Activated T-cell treated with anti-CD3 and anti-CD28 coated beads for 4 hours (primary cell): Measurements from ENCODE around the gene MYO1D.
"Not testable (repeated sequence)": the region's sequence is repeated elsewhere in the genome, so short reads cannot be mapped to it uniquely, and the experiment has no call there.

ENCODE experiments used
- DNase-seq: peaks from one replicate; pipeline ENCODE4 v3.0.0-alpha.2; 2020

Gene MYO1D

DNA sequence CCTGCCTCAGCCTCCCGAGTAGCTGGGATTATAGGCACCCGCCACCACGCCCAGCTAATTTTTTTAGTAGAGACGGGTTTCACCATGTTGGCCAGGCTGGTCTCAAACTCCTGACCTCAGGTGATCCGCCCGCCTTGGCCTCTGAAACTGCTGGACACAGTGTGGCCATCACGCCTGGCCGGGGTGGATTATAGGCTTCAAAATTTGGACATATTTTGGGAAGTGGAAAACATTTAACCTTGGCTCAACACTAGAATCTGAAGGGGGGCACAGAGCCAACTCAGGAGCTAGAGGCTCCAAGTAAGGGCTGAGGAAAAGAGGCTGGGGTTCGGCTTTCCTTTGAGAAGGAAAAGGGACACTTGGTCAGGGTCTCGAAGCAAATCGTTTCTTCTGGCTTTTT is 392.3 kb downstream of the MYO1D start:
- no peak for DNase-seq

DNA sequence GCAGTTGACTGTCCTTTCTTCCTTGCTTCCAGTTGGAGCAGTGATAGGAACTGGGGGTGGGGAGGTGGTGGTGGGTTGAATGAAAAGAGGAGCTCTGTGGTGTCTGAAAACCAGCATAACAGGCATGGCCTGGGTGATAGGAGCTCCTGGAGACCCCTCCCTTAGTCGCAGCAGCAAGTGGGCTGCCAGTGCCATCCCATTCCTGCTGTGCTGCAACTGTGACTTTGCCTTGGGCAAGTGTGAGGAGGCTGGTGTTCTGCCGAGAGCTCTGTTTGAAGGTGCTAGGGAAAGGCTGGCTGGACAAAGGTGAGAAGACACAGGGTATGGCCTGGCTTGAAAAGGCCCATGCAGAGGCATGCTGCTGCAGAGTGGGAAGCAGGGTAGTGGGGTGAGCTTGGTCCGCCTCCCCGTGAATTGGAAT is 392.9 kb downstream of the MYO1D start:
- DNase-seq = no peak

DNA sequence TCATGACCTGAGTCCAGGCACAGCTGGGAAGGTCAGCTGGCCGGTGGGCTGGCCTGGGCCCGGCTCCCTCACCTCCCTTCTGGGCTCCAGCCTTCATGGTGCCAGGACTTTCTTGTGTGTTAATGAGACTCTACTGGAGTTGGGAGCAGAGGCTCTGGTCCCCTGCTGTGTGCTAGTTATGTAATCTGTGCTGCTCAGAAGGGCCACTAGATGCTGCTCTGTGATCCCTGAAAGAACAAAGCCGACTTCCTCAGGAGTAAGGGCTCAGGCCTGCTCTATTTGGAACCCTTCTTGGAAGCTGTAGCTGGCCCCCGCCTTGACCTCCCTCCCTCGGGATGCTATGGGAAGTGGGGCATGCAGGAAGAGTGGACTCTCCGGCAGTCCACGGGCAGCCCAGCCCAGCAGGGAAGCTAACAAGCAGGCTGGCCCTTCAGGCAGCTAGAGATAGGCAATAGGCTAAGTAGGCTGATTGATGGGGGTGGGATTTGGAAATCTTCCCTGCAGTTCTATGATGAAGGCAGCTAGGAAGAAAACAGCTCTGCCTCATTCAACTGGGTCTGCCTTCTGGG is 393.4 kb downstream of the MYO1D start:
- DNase-seq = no peak

DNA sequence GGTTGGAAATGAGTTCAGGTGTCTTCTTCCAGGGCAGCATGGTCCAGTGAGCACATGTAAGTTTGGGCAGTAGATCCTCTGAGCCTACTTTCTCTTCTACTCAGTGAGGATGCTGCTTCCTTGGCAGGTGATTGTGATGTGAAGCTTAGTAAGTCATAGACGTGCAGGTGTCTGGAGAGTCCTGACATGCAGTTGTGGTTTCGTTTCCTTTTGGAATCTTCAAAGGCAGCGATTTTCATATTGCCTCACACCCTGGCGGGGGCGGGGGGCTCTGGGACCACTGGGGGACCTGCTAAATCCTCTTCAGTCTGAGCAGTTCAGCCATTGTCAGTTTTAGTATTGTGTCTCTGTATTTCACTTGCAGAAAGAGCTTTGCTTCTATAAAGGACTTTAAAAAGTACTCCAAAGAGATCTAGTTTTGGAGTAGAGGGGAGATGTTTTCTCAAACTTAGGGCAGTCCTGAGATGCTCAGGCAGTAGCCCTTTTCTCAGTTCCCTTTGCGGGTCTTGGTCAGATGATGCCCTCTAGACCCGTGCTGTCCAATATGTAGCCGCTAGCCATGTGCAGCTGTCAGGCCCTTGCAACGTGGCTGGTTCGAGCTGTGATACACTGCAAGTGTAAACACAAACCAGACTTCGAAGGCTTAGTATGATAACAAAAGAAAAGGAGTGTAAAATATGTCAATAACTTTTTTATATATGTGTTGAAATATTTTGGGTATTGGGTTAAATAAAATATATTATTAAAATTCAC is 394.2 kb downstream of the MYO1D start:
- DNase-seq = no peak

DNA sequence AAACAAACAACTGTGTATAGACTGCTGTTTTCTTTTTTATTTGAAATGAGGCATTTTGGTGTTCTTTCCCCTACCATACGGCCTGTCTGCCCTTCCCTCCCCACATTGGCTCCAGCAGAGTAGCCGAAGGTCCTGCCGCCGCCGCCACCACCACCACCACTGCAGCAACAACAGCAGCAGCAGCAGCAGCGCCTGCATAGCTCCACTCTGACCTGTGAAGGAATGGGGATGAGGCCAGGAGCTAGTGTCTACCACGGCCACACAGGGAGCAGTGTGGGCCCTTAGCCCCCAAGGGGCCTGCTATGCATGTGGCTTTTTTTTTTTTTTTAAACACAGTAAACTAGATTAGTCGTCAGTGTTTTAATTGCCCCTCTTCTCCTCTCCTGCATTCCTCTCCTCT is 395.7 kb downstream of the MYO1D start:
- DNase-seq = no peak

DNA sequence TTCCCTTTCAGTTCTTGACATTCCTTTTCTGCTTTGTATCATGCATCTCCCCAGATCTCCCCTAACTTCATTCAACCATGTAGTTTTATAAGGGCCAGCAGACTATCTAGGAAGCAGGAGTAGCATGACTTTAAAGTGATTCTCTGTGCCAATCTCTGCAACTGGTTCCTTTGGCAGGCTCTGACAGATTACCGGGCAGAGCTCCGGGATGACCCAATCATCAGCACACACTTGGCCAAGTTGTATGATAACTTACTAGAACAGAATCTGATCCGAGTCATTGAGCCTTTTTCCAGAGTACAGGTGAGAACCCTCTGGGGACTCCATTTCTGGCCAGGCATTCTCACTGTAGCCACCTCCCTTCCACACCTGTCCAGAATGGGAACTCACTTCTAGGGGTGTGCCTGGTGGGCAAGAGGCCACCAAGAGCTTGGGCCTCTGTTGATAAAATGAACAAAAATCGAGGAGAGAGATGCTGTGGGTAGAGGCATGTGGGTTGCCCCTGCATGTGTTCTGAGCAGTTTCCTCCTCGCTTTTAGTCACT is 397.8 kb downstream of the MYO1D start:
- DNase-seq = no peak

DNA sequence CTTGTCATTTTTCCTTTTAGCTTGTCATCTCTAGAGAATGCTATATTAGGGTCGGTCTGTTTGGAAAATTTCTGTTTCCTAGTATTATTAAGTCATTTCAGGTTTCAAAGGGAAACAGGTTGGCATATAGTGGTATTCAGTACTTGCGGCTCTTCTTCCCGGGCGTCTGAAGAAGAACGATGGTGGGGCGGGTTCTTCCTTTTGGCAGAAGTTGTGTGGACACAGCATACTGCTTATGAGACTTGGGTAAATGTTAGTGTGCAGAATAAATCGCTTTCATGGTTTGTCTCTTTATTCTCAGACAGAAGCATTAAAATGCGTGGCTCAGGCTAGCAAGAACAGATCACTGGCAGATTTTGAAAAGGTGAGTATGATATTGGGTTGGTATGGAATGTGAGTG is 399.7 kb downstream of the MYO1D start:
- DNase-seq = no peak

DNA sequence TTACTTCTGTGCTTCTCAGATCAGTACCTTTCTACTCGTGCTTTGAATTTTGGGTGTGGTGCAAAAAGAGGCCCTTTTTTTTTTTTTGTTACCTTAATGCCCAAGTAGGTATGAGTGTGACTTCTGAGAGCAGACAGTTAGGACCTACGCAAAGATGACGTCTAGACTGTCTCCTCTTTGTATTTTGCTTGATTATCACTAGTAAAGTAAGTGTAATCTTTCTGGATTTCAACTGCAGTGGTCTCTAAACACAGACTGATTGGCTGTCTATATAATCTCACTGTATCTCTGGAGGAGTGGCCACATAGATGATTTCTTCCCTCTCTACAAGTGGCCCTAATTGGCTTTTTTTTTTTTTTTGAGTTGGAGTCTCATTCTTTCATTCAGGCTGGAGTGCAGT is 401.7 kb downstream of the MYO1D start:
- DNase-seq = no peak

DNA sequence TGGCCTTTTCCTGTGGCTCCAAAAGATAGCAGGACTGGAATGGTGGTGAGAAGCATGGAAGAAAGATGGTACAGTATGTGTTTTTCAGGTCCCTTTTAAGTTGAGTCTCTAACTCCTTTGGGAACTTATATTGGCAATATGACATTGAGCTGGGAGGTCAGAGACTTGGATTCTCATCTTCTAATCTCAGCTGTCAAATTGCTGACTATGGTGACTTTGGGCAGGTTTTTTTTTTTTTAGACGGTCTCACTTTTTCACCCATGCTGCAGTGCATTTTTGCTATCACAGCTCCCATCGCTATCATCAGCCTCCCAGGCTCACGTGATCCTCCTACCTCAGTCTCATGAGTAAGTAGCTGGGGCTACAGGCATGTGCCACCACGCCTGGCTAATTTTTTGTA is 405.3 kb downstream of the MYO1D start:
- DNase-seq = no peak

DNA sequence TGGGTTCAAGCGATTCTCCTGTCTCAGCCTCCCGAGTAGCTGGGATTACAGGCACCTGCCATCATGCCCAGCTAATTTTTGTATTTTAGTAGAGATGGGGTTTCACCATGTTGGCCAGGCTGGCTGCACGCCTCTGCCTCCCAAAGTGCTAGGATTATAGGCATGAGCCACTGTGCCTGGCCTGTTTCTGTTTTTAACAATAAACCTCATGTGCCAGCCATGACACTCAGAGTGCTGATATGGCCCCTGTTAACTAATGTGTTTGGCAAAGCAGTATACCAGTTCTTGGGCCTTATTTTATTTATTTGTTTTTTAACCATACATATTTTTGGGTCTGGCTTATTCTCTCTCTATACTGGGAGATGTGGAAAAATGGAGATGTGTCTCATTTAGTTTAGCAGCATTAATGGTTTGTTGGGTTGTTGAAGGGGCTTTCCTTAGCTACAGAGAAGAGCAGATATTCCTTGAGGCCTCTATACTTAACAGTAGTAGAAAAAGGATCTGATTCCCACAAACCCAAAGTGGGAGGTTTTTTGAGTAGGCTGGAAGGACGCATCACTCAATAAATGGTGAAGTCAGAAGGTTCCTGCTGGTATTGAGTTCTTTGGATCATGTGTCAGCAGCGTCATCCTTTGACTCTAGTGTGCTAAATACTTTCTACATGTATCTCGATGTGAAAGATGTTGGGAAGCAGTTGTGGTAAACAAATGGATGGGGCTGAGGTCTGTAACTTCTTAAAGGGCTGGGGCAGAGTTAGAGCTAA is 406.3 kb downstream of the MYO1D start:
- no peak for DNase-seq

DNA sequence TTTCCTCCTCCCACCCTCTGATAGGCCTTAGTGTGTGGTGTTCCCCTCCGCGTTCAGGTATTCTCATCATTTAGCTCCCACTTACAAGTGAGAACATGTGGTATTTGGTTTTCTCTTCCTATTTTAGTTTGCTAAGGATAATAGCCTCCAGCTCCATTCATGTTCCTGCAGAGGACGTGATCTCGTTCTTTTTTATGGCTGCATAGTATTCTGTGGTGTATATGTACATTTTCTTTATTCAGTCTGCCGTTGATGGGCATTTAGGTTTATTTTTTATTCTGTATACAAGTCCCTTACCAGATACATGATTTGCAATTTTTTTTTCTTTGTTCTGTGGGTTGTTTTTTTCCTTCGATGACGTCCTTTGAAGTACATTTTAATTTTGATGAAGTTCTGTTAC is 409.0 kb downstream of the MYO1D start:
- no peak for DNase-seq

DNA sequence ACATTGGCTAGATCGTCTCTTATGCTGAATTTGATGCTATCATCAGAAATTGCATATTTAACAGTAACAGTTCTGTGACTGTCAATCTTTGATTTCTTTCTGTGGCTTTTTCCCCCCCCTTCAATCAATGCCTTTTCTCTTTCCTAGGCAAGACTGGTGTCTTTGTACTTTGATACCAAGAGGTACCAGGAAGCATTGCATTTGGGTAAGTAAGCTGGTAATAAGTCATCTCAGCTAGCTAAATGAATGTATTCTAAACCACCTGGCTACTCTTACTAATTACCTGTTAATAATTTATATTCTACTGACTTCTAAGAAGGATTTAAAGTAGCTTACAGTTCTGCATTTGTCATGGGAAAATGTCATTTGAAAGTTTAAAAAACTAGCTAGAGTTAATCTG is 412.6 kb downstream of the MYO1D start:
- no peak for DNase-seq

DNA sequence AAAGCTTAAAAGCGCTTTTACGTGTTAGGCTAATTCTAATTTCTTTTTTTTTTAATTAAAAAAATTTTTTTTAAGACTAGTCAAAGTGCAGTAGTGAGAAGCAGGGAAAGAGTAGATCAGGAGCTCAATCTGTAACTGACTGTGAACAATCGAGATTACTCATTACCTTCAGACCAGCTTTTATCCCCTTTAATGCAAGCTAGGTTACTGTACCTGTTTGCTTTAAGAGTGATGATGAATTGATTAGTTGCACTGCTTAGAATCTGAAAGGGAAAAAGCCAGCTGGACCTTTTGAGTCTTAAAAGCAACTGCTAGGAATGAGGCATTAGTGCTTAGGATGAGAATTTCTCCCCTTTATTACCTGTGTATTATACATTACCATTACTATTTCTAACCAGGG is 413.6 kb downstream of the MYO1D start:
- DNase-seq = no peak

DNA sequence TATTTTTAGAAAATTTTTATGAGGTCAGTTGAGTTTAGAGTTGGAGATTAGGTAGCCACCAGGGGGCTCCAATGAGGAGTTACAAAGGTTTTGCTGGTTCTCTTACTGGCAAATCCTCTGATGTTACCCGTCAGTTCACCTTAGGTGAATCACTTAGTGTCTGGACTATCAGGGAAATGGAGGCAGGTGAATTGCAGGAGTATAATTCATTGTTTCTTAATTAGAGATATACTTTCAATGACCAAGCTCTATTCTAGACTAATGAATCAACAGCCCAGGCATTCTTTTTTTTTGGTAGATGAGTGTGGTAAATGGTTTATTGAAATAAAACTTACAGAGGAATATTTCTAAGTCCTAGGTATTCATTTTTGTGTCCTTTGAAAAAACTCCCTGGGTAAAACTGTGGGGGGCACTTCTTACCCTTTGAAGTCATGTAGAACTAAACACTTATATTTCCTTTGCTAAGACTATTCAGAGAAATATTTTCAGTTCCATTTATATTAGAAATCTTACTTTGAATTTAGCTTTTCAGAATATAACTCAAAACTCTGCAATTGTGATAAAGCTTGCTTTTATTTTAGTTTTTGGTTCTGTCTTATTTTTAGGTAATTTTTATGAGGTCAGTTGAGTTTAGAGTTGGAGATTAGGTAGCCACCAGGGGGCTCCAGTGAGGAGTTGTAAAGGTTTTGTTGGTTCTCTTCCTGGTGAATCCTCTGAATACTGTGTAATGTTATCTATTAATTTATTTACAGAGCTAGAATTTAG is 414.9 kb downstream of the MYO1D start:
- DNase-seq = peak; percentile 60

DNA sequence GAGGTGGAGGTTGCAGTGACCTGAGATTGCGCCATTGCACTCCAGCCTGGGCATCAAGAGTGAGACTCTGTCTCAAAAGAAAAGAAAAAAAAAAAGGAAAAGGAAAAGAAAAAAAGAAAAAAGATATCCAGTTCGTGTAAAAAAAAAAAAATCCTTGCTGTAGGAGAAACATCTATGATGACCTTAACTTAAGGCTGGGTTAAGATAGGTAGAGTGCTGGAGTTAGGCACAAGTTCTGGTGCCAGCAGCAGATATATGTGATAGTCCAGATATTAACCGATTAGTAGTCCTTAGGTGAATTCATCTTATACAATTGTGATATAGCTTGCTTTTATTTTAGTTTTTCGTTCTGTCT is 415.4 kb downstream of the MYO1D start:
- no peak for DNase-seq

DNA sequence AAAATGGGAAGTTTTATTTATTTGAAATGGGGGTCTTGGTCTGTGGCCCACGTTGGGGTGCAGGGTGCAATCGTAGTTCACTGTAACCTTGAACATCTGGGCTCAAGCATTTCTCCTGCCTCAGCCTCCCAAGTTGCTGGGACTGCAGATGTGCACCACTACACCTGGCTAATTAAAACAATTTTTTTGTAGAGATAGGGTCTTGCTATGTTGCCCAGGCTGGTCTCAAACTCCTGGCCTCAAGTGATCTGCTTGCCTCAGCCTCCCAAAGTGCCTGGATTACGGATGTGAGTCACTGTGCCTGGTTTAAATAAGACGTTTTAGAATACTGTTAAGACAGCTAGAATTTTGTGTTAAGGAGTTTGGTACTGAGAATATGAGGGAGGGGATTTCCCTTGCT is 416.9 kb downstream of the MYO1D start:
- DNase-seq = no peak

DNA sequence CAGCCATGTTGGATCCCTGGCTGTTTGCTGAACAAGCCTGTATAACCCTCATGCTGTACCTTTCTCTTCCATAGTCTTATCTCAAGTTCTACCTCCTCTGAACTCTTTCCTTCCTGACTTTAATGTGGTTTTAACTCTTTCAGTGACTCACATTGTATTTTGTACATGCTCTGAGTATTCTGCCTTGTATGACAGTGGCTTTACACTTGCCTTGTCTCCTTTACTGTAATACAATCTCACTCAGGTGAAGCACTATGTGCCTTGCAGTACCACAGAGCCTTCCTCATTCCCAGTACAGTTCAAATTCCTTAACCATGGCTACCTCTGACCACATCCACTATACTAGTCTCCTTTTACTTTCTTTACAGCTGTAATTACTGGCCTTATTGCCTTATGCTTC is 418.6 kb downstream of the MYO1D start:
- DNase-seq = no peak

DNA sequence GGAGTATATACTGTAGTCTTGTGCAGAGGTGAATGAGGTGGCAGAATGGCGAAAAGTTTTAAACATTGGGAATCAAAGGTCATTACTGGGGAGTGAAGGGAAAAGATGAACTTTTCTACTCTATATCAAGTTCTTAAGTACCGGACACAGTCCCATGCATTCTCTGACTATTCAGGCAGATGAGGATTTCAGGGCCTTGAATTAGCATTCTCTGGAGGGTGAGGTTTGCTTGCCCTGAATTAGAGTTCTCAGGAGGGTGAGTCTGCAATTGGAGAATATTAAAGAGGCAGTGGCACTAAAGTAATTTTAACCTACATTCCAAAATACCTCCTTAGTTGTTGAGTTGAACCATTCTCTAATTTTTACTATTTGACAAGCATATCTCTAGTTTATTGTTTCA is 423.6 kb downstream of the MYO1D start:
- no peak for DNase-seq

DNA sequence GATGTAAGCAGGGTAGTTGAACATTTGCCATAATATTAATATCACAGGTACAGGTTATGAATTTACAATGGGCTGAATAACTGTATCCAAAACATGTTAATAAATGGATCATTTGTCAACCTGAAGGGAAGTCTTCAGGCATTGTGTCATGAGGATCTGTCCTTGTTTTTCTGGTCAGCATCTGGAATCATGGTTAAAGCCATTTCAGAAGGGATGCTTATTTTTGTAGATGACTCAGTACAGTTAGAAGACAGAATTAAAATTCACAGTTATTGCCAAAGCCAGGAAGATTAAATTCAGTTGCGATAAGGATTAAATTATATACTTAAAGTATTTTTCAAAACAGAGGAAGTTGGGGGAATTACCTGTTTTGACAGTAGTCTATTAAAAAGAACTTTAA is 424.6 kb downstream of the MYO1D start:
- DNase-seq = no peak

DNA sequence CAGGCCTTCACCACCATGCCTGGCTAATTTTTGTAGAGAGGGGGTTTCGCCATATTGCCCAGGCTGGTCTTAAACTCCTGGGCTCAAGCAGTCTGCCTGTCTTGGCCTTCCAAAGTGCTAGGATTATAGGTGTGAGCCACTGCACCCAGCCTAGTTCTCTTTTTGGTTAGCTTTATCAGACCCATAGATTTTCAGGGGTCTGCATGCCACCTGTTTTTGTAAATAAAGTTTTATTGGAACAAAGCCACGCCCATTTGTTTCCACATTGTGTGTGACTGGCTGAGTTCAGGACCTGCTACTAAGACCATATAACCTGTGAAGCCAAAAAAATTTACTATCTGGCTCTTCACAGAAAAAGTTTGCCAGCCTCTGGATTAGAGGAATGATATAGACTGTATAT is 425.0 kb downstream of the MYO1D start:
- DNase-seq = no peak

DNA sequence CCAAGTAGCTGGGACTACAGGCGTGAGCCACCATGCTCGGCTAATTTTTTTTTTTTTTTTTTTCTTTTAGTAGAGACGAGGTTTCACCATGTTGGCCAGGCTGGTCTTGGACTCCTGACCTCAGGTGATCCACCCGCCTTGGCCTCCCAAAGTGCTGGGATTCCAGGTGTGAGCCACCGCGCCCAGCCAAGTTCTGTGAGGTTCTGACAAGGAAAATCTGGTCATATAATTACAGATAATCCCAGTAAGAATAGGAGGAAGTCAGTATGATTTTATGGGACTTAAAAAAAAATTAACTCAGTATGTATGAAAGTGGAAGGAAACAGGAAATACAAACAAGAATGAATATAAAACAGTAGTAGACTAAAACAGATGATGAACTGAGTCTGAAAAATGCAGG is 426.5 kb downstream of the MYO1D start:
- DNase-seq = not testable (repeated sequence)

DNA sequence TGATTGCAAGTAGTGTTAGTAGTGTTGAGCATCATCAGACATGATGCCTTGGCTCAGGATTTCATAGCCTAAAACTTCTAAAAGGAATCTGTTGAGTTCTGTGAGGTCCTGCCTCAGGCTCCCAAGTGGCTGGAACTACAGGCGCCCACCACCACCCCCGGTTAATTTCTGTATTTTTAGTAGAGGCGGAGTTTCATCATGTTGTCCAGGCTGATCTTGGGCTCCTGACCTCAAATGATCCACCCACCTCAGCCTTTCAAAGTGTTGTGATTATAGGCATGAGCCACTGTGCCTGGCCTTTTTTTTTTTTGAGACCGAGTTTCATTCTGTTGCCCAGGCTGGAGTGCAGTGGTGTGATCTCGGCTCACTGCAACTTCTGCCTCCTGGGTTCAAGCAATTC is 427.0 kb downstream of the MYO1D start:
- DNase-seq = no peak

DNA sequence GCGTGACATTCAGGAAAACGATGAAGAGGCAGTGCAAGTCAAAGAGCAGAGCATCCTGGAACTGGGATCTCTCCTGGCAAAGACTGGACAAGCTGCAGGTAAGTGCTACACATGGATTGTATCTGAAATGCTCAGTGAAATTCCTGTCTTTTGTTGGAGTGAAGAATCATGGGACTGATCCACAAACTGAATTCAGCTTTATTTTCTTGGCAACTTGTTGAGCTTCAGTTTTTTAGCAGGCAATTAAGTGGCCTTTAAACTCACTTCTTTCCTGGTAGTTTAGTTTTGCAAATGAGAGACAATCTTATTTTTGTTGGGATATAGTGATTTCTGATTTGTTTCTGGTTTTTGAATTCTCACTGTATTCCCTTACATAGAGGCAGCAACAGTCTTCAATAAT is 430.0 kb downstream of the MYO1D start:
- no peak for DNase-seq
